Retinal pigment epithelial cell (primary cell): ENCODE measurements around the gene SRPRB.

Source experiments
- DNase-seq: peaks from one replicate; pipeline ENCODE4 v3.0.0-alpha.2; 2010; ENCODE audit warnings: low read depth
- H3K4me3 ChIP-seq: 2 replicates; pipeline ENCODE4 v1.5.1; 2011; ENCODE audit warnings: mild to moderate bottlenecking, low read length, control low read depth, moderate library complexity
- CTCF ChIP-seq: conservative IDR thresholded peaks from 2 replicates; pipeline ENCODE4 v1.5.1; 2011; ENCODE audit warnings: low read depth, low read length, control low read depth, inconsistent platforms

The SRPRB gene

GRCh38 chr3:133853925-133854227, 48.3 kb downstream of the SRPRB start:
- no peak for DNase-seq
- TF ChIP-seq CTCF: no peak

DNA sequence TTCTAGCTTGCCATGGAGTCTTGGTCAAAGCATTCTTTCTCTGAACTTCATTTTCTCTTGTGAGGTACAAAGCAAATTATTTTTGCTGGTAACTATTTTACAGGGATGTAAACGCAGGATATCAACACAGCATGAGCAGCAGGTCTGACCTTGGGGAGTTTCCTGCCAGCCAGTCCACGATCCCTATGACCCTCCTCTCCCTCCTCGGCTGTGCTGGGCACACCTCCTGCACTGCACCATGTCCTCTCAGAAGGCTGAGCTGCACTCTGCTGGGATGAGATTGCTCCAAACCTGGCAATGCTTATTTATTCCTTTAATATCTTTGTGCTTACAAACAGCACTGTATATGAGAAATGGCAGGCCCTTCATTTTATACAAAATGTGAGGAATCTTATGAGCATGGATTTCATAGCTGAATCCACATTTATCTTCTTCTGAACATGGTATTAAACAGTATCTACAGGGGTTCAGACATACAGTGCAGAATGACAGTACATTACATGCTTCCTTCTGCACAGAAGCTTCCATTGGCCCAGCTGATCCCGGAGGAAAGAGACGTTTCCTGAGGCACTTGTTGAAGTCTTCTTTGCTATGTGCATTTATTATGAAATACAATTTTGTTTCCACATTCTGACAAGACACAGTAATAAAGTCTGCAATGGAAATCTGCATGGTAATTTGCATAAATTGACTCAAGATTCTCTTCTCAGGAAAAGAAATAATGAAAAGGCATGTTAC, 48.8 kb downstream of the SRPRB start:
- TF ChIP-seq CTCF: no peak
- no peak overlapping the region for H3K4me3 ChIP-seq
- DNase-seq: no peak

More at GRCh38 chr3:133853925-133854227, 48.3 kb downstream of the SRPRB start:
- H3K4me3 ChIP-seq: no peak overlapping the region

DNA sequence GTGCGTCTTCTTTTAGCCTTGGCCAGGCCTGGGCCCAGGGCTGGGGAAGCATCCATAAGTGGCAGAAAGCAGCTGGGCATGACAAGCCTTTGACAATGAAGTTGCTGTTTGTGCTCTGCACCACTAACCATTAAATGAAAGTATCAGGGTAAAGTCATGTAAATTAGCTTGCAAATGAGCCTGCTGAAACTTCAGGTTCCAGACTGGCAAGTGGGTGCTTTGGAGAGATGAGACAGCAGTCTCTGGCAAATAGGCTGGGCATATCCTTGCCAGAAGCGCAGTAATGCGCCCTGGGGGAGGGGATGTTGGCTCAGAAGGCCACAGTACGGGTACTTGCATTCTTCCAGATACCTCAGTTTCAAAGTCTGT, 49.4 kb downstream of the SRPRB start:
- no peak for TF ChIP-seq CTCF
- no peak for DNase-seq
- no peak overlapping the region for H3K4me3 ChIP-seq

- no peak overlapping the region for H3K4me3 ChIP-seq
- no peak for DNase-seq
- TF ChIP-seq CTCF: no peak
Measured at GRCh38 chr3:133855772-133856171, 50.2 kb downstream of the SRPRB start.

DNA sequence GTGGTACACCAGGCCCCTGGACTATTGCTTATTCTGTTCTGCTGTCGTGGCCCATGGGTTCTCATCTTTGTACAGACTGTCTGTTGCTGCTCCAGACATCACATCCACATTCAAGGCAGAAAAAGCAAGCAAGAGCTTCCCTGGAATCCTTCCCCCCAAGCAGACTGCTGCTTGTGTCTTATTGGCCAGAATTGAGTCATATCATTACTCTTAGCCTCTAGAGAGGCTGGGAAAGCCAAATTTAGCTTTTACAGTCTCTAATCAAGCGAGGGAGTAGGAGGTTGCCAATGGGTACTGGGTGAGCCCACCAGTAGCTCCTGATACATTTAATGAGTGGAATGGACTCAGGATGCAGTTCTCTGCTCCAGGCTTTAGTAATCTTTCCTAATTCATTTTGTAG, 50.7 kb downstream of the SRPRB start:
- no peak for DNase-seq
- H3K4me3 ChIP-seq: no peak overlapping the region
- no peak for TF ChIP-seq CTCF

DNA sequence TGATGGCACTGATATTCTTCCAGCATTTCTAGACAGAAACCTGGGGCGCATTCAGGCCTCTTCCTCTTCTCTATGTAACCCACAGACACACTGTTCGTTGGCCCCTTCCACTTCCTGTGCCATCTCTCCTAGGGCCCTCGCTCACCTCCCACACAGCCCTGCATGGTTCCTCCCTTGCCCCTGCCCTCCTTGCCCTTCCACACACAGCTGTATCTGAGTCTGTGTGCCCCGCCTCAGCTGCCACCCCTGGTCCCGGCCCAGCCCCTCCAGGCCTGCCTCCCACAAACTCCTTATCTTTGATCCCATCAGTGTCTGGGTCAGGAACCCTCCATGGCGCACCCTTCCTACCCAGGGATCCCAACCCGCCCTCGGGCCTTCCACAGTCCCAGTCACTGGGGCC, 52.2 kb downstream of the SRPRB start:
- DNase-seq: no peak
- TF ChIP-seq CTCF: no peak
- no peak overlapping the region for H3K4me3 ChIP-seq

DNA sequence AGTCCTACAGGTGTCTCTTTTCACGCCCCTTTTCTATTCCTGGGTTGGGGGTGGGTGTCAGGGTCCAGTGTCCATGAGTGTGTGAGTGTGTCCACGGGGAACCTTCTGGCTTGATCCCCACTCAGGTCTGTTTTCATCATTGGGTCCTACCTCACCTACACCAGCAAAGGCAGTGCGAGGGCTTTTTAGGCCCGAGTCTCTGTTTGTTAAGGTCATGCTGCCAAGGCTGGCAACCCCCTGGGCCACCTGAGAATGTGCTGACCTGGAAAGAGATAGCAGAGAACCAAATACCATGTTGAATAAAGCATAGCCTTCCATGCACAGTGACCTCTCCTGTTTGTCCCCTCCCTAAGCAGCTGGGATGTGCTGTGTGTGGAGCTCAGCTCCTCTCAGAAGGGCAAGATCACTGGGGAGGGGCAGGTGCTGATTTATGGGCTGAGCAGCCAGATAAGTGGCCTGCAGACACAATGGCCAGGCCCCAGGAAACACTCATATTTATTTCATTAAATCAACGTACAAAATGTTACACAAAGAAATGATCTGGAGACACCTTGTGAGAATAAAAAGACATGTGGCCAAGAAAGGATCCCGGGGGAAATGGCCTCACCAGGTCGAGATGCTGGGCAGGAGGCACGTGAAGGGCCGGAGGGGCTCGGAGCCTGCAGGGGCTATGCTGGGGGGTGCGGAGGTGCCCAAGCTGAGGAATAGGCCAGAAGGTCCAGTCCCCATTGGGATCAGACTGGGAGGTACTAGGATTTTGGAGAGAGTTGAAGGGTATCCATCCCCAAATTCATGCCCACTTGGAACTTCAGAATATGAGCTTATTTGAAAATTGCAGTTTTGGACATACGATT, 54.0 kb downstream of the SRPRB start:
- DNase-seq: no peak
- TF ChIP-seq CTCF: no peak
- H3K4me3 ChIP-seq: no peak overlapping the region
